Medulla oblongata (tissue), 1 donor: ENCODE results near the gene KCNC4.
A peak's percentile ranks its signal among the peaks of the same experiment; 100 is the strongest.

Experiments
- DNase-seq: peaks from one replicate; pipeline ENCODE4 v3.0.0-alpha.2; 2015; ENCODE audit errors: extremely low spot score

KCNC4 gene

GRCh38 chr1:110188035-110188618, 22.0 kb upstream of the KCNC4 start:
- no peak for DNase-seq

GRCh38 chr1:110189181-110189580, 20.9 kb upstream of the KCNC4 start:
- no peak for DNase-seq

GRCh38 chr1:110190282-110190929, 19.7 kb upstream of the KCNC4 start:
- DNase-seq = no peak

DNA sequence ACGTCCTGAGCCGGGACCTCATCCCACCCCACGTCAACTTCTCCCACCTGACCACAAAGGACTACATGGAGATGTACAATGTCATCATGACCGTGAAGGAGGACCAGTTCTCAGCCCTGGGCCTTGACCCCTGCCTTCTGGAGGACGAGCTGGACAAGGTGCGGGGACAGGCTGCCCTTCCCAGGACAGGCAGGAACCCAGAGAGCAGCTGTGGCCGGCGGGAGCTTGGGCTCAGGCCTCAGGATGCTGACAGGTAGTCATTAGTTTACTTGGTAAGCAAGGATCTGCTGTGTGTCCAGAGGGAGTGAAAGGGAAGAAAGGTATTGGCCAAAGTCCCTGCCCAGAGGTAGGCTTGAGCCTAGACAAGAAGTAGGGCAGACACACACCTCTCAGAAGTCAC, 17.6 kb upstream of the KCNC4 start:
- no peak for DNase-seq

- no peak for DNase-seq
Observed at GRCh38 chr1:110195196-110195595, 14.9 kb upstream of the KCNC4 start.

- DNase-seq = peak; percentile 32
Observed at GRCh38 chr1:110196917-110197765, 13.0 kb upstream of the KCNC4 start.

DNA sequence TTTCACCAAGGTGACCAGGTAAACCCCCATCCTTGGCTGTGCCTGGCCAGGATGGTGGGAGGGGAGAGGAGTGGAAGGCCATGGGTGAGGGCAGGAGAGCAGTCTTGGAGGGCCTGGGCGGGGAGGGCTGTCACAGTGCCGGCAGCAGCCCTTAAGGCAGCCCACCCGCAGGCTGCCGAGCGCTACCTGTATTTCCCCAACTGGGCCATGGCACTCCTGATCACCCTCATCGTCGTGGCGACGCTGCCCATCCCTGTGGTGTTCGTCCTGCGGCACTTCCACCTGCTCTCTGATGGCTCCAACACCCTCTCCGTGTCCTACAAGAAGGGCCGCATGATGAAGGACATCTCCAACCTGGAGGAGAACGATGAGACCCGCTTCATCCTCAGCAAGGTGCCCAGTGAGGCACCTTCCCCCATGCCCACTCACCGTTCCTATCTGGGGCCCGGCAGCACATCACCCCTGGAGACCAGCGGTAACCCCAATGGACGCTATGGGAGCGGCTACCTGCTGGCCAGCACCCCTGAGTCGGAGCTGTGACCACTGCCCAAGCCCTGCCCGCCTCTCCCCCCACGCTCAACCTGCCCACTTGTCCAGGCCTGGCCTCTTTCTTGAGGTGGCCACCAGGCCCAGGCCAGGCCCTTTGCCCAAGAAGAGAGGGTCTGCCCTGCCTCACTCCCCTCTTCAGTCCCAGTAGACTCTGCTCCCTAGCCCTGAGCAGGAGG, 12.0 kb upstream of the KCNC4 start:
- DNase-seq = no peak

DNA sequence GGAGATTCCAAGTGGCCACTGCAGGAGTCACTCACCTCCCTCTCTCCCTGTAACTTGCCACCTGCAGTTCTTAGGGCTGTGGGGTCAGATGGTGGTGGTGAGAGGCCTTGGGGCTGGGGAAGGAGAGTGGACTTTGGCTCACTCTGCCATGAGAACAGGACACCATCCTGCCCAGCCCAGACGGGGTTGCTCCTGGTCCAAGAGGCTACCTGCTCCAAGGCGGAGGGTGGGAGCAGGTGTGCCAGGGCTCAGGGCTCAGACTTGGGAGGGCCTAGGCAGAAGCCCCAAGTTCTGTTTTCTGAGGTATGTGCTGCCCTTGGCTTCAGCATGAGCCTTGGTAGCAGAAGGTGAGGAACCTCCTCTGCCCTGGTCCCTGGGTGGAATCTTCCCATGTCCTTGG, 11.4 kb upstream of the KCNC4 start:
- no peak for DNase-seq

- DNase-seq = no peak
Observed at GRCh38 chr1:110200190-110200589, 9.9 kb upstream of the KCNC4 start.

DNA sequence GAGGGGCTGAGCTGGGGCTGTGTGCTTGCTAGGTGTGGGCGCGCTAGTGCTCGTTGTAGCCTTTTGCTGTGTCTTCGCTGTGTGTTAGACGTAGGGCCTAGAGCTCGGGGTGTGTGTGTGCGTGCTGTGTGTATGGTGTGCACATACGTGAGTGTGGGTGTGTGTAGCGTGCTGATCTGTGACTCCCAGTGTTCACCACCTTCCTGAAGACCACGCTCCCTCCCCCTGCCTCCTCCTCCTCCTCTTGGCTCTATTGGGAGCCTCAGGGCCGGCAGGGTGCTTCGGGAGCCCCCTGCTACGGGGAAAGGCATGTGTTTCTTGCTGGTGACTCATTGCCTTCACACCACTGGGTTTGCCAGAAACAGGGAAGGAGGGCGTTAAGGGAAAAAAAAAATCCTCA, 9.4 kb upstream of the KCNC4 start:
- no peak for DNase-seq

DNA sequence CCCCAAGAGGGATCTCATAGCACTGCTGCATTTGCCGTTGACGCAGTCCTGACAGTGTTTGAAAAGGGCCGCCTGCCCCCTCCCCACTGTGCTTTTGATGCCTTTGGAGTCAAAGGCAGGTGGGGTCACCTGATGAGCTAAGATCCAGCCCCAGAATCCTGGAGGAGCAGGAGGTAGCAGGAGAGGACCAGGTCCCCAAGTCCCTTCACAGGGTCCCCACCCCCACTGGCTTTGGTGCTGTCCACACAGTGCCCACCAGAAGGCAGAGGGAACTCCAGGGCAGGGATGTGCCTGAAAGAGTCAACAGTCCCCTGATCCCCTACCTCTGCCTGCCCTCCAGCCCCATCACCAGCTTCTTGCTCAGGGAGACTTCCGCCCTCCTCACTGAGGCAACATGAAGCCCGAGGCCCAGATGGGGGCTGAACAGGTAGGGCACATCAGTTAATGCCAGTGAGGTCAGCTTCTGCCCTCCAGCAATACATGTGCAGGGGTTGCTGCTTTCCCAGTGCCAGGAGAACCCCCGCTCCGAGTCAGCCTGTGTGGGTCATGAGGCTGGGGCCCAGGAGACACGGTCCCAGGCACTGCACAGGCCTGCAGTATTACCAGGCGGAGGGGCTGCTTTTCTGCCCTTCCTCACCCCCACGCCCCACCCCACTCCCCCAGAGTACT, 8.8 kb upstream of the KCNC4 start:
- DNase-seq = no peak

- DNase-seq = peak; percentile 84
Observed at GRCh38 chr1:110203021-110203661, 7.0 kb upstream of the KCNC4 start.

DNA sequence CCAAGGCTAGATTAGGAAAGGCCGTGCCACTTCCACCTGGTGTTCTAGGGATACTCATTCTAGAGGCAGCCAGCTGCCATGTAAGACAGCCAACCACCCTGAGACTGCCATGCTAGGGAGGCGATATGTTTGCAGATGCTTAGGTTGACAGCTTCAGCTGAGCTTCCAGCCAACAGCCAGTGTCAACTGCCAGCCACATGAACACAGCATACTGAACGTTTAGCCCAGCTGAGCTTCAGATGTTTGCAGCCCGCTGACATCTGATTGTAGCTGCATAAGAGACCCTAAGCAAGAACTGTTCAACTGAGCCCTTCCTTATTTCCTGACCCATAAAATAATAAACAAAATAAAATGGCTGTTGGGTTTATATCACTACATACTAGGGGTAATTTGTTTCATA, 5.0 kb upstream of the KCNC4 start:
- no peak for DNase-seq

- DNase-seq = no peak
Observed at GRCh38 chr1:110205591-110206155, 4.4 kb upstream of the KCNC4 start.

DNA sequence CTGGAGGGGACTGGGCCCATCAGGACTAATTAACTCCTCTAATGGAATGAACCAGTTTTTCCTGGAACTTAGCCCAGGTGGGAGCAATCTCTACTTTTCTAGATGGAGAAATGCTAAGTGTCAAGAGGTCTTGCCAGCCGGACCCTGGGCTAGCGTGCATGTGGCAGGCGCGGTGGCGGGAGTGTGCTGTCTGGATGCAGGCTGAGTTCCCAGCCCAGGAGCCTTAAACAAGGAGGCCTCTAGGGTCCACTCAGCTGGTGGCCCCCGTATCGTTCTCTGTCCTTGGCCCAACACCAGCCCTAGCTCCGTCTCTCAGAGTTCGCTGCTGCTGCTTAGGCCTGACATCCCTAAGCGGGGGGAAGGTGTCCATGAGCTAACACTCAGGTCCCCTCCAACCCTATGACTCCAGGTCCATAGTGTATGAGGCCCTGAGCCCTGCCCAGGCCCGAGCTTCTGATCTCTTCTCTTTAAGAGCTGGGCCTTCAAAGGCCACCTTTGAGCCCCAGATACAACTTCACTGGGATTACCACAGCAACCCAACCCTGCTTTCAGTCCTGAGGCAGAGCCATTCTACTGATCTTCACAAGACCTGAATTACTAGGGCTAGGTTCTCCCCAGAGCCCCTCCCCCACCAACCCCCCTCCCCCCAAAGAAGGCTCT, 3.7 kb upstream of the KCNC4 start:
- no peak for DNase-seq

- DNase-seq = peak; percentile 70
Observed at GRCh38 chr1:110207831-110208230, 2.3 kb upstream of the KCNC4 start.

DNA sequence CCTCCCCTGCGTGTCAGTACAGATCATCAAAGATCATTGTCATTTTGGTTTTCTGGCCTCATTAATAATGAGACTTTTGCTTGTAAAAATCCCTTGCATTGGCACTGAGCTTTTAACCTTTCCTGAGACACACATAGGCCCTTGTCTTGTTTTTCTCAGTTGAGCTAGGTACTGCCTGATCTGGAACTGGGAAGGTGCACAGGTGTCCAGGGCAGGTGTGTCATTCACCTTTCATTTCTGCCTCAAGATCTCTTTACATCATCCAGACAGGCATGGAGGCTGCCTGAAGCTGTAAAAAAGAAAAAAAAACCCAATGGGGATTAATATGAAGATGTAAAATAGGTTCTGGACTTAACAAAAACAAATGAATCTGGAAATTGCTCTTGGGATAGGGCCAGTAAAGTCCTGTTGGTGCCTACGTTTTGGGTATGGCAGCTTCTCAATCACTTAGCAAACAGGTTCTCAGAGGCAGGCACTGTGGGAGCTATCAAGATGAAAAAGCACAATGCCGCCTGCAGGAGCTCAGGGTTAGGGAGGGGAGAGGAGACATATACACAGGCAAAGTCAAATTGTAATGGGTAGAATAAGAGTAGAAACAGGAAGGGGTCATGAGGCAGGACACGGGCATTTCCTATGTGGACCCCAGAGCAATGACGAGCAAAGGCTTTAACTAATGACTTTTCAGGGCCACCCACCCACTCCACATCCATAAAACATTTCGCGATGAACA, 1.0 kb upstream of the KCNC4 start:
- no peak for DNase-seq

- DNase-seq = no peak
Observed at GRCh38 chr1:110210604-110211495, 736 bp downstream of the KCNC4 start.
